ENCODE data around the gene PANK1. TPM values are rescaled to one million over a fixed set of nuclear protein-coding genes. Genes with fewer than 3 reads are reported as not detected.

PANK1 gene
- total and polyA plus RNA-seq, 2 of the 8 experiments (the other 6 are each of a cell fraction or from before 2014, with no cell fraction given), result 18.5 to 40.4 TPM

GRCh38 chr10:89668386-89669071 lies 23.5 kb upstream of the PANK1 start (continued):
- TF ChIP-seq CTCF (IDR thresholded peaks at IDR 0.05; ENCODE audit: control extremely low read depth in 1 of 3, insufficient read depth in 1 of 3, low read depth in 1 of 3, low read length in 3 of 3) (no peak), KDM5A (IDR thresholded peaks at IDR 0.05; ENCODE audit: low read length) (no peak), BRCA1 (IDR thresholded peaks at IDR 0.05; ENCODE audit: low read depth, low read length) (no peak), EP300 (IDR thresholded peaks at IDR 0.05; ENCODE audit: borderline replicate concordance in 1 of 2, low read depth in 2 of 2, low read length in 2 of 2) (no peak), TBP (IDR thresholded peaks at IDR 0.05; ENCODE audit: low read depth, low read length) (no peak), SIX5 (IDR thresholded peaks at IDR 0.05; ENCODE audit: low read depth, low read length) (no peak), EZH2 (IDR thresholded peaks at IDR 0.05; ENCODE audit: low read depth, low read length, severe bottlenecking) (no peak), YY1 (IDR thresholded peaks at IDR 0.05; ENCODE audit: low read depth, low read length) (no peak), CHD1 (IDR thresholded peaks at IDR 0.05; ENCODE audit: low read depth, low read length) (no peak)

Measured in H1 (cell line).